K562 (cell line): ENCODE measurements around the gene WDHD1.

Source experiments
- CSDE1 ChIP-seq, 2 experiments: fragments of 450-650 bp; IDR thresholded peaks; 2 replicates each; pipeline ENCODE4 v1.6.1; 2016; ENCODE audit warnings: mild to moderate bottlenecking in 1 of 2
- POLR2A ChIP-seq: fragments of 450-650 bp; conservative IDR thresholded peaks from 2 replicates; pipeline ENCODE4 v1.6.1; 2016
- PURB ChIP-seq: sonication (generic); formaldehyde crosslinking; IDR thresholded peaks from 2 replicates; pipeline ENCODE4 v1.9.0; 2021; ENCODE audit warnings: low read depth, mild to moderate bottlenecking, missing genetic modification reagents
- RBM15 ChIP-seq: fragments of 200-400 bp; formaldehyde crosslinking; IDR thresholded peaks from 2 replicates; pipeline ENCODE4 v1.6.1; 2018; ENCODE audit warnings: mild to moderate bottlenecking, low read length, moderate library complexity; ENCODE audit not compliant: insufficient read depth
- TF ChIP-seq, protein P1 (sequence below), 3 experiments: IDR thresholded peaks in 2 of 3; conservative IDR thresholded peaks in 1 of 3; 2 replicates each; pipeline ENCODE4 v1.5.1; 2011 to 2012; ENCODE audit warnings: low read length in 3 of 3, mild to moderate bottlenecking in 3 of 3, control low read depth in 2 of 3, improper control_type of control experiment in 1 of 3, inconsistent platforms in 1 of 3, low read depth in 1 of 3, mixed read lengths in 1 of 3, moderate library complexity in 1 of 3; ENCODE audit not compliant: insufficient read depth in 2 of 3

DNA sequence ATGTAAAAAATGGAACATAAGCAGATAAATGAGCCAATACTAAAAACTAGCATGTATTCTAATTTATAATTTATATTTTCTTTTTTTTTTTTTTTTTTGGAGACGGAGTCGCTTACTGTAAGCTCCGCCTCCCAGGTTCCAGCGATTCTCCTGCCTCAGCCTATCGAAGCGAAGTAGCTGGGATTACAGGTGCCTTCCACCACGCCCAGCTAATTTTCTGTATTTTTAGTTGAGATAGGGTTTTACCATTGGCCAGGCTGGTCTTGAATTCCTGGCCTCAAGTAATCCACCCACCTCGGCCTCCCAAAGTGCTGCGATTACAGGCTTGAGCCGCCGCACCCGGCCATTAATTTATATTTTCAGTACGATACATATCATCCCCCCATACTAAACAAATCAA, 27.2 kb upstream of the WDHD1 start:
- TF ChIP-seq CSDE1 (IDR thresholded peaks at IDR 0.05) = no peak
- TF ChIP-seq, protein P1, sequence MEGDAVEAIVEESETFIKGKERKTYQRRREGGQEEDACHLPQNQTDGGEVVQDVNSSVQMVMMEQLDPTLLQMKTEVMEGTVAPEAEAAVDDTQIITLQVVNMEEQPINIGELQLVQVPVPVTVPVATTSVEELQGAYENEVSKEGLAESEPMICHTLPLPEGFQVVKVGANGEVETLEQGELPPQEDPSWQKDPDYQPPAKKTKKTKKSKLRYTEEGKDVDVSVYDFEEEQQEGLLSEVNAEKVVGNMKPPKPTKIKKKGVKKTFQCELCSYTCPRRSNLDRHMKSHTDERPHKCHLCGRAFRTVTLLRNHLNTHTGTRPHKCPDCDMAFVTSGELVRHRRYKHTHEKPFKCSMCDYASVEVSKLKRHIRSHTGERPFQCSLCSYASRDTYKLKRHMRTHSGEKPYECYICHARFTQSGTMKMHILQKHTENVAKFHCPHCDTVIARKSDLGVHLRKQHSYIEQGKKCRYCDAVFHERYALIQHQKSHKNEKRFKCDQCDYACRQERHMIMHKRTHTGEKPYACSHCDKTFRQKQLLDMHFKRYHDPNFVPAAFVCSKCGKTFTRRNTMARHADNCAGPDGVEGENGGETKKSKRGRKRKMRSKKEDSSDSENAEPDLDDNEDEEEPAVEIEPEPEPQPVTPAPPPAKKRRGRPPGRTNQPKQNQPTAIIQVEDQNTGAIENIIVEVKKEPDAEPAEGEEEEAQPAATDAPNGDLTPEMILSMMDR (IDR thresholded peaks at IDR 0.05 in 2 of 3, conservative IDR thresholded peaks at IDR 0.05 in 1 of 3; ENCODE audit: insufficient read depth in 2 of 3, low read depth in 1 of 3, low read length in 3 of 3) = no peak
- TF ChIP-seq PURB (CRISPR knock-in tag) = no peak
- TF ChIP-seq POLR2A = no peak
- TF ChIP-seq RBM15 = no peak
